Hepatocyte (in vitro differentiated cells): Measurements from ENCODE around the gene CXXC1.

ENCODE experiments used
- CTCF ChIP-seq: fragments of 200-600 bp; sonication (generic); IDR thresholded peaks from 2 replicates; pipeline ENCODE4 v1.5.1; 2016; ENCODE audit warnings: antibody characterized with exemption, mild to moderate bottlenecking; ENCODE audit not compliant: poor library complexity
- EZH2phosphoT487 ChIP-seq: fragments of 200-600 bp; sonication (generic); IDR thresholded peaks from one replicate; pipeline ENCODE4 v1.6.1; 2018; ENCODE audit warnings: antibody characterized with exemption, mild to moderate bottlenecking, low read depth, moderate library complexity; ENCODE audit not compliant: unreplicated experiment, severe bottlenecking

GRCh38 chr18:50334546-50335152 is 47.2 kb upstream of the CXXC1 start:
- TF ChIP-seq CTCF (no peak), EZH2phosphoT487 (no peak)
